ENCODE data around the gene RAET1G.

Gene RAET1G

DNA sequence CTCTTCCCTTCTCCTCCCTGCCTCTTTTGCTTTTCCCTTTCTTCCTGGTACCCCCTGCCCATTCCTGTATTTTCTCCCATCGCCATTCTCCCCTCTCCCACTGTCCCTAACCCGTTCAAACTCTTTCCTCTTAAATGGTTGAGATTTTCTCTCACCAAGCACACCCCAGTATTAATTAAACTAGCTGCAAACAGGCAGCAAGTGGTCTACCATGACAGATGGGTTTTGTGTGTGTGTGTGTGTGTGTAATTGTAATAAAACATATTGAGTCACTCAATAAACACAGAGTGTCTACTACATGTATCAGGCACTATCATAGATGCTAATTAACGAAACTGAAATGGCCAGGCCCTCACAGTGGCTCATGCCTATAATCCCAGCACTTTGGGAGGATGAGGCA is 31.7 kb downstream of the RAET1G start:
- TF ChIP-seq POLR2AphosphoS5 (IDR thresholded peaks at IDR 0.05; ENCODE audit: low read depth, low read length) (no peak), SIN3A (IDR thresholded peaks at IDR 0.05; ENCODE audit: borderline replicate concordance, insufficient read depth, low read length) (no peak), TAF1 (IDR thresholded peaks at IDR 0.05; ENCODE audit: borderline replicate concordance, insufficient read depth, low read length) (no peak), FOXP2 (optimal IDR thresholded peaks at IDR 0.05; ENCODE audit: borderline replicate concordance, extremely low read depth, extremely low read length, insufficient read depth) (no peak)
- TF ChIP-seq, protein P1, sequence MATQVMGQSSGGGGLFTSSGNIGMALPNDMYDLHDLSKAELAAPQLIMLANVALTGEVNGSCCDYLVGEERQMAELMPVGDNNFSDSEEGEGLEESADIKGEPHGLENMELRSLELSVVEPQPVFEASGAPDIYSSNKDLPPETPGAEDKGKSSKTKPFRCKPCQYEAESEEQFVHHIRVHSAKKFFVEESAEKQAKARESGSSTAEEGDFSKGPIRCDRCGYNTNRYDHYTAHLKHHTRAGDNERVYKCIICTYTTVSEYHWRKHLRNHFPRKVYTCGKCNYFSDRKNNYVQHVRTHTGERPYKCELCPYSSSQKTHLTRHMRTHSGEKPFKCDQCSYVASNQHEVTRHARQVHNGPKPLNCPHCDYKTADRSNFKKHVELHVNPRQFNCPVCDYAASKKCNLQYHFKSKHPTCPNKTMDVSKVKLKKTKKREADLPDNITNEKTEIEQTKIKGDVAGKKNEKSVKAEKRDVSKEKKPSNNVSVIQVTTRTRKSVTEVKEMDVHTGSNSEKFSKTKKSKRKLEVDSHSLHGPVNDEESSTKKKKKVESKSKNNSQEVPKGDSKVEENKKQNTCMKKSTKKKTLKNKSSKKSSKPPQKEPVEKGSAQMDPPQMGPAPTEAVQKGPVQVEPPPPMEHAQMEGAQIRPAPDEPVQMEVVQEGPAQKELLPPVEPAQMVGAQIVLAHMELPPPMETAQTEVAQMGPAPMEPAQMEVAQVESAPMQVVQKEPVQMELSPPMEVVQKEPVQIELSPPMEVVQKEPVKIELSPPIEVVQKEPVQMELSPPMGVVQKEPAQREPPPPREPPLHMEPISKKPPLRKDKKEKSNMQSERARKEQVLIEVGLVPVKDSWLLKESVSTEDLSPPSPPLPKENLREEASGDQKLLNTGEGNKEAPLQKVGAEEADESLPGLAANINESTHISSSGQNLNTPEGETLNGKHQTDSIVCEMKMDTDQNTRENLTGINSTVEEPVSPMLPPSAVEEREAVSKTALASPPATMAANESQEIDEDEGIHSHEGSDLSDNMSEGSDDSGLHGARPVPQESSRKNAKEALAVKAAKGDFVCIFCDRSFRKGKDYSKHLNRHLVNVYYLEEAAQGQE (IDR thresholded peaks at IDR 0.05; ENCODE audit: insufficient read depth in 1 of 2, low read depth in 2 of 2, low read length in 2 of 2), result no peak

DNA sequence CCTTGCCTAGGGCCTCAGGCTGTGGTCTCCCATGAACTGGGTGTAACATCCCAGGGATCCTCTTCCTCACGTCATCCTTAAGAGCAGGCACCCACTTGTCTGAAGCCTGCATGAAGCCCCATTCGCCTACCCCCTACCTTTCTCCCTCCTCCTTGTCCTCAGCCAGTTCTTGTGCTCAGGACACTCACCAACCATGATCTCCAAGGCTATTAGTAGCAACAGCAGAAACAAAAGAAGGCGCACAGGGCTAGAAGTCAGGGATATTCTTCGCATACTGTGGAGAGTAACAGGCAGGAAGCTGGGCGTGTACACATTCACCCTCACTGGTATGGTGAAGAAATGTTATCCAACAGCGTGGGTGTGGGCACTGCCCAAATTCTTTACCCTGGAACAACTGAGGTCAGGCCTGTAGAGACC is 32.3 kb downstream of the RAET1G start:
- TF ChIP-seq FOXP2 (optimal IDR thresholded peaks at IDR 0.05; ENCODE audit: borderline replicate concordance, extremely low read depth, extremely low read length, insufficient read depth) (no peak), TAF1 (IDR thresholded peaks at IDR 0.05; ENCODE audit: borderline replicate concordance, insufficient read depth, low read length) (no peak), POLR2AphosphoS5 (IDR thresholded peaks at IDR 0.05; ENCODE audit: low read depth, low read length) (no peak), SIN3A (IDR thresholded peaks at IDR 0.05; ENCODE audit: borderline replicate concordance, insufficient read depth, low read length) (no peak)
- TF ChIP-seq, protein P1 (IDR thresholded peaks at IDR 0.05; ENCODE audit: insufficient read depth in 1 of 2, low read depth in 2 of 2, low read length in 2 of 2), result no peak

DNA sequence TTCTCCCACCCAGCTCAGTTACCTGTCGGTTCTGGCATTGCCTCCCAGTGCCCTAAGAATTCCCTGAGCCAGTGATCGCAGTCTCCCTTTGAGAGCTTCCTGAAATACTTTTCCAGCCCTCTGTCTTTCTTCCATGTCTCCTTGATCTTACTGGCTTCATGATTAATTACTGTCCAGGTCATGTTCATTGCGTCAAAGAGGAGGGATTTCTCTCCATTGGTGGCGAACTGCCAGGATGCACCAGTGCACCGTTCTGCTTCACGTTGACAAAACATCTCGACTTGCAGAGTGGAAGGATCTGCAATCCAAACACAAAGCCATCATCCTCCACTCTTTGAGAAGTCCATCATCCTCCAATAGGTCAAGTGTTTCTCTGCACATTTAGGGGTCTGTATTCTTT is 33.6 kb downstream of the RAET1G start:
- no peak for TF ChIP-seq POLR2AphosphoS5 (IDR thresholded peaks at IDR 0.05; ENCODE audit: low read depth, low read length)
- TF ChIP-seq FOXP2 (optimal IDR thresholded peaks at IDR 0.05; ENCODE audit: borderline replicate concordance, extremely low read depth, extremely low read length, insufficient read depth), result no peak
- no peak for TF ChIP-seq TAF1 (IDR thresholded peaks at IDR 0.05; ENCODE audit: borderline replicate concordance, insufficient read depth, low read length)
- TF ChIP-seq SIN3A (IDR thresholded peaks at IDR 0.05; ENCODE audit: borderline replicate concordance, insufficient read depth, low read length), result no peak
- TF ChIP-seq, protein P1 (IDR thresholded peaks at IDR 0.05; ENCODE audit: insufficient read depth in 1 of 2, low read depth in 2 of 2, low read length in 2 of 2), result no peak

- TF ChIP-seq TAF1 (IDR thresholded peaks at IDR 0.05; ENCODE audit: borderline replicate concordance, insufficient read depth, low read length) (no peak), POLR2AphosphoS5 (IDR thresholded peaks at IDR 0.05; ENCODE audit: low read depth, low read length) (no peak), FOXP2 (optimal IDR thresholded peaks at IDR 0.05; ENCODE audit: borderline replicate concordance, extremely low read depth, extremely low read length, insufficient read depth) (no peak), SIN3A (IDR thresholded peaks at IDR 0.05; ENCODE audit: borderline replicate concordance, insufficient read depth, low read length) (no peak)
- TF ChIP-seq, protein P1 (IDR thresholded peaks at IDR 0.05; ENCODE audit: insufficient read depth in 1 of 2, low read depth in 2 of 2, low read length in 2 of 2), result no peak
Measured at GRCh38 chr6:149888659-149889058, 34.3 kb downstream of the RAET1G start.

DNA sequence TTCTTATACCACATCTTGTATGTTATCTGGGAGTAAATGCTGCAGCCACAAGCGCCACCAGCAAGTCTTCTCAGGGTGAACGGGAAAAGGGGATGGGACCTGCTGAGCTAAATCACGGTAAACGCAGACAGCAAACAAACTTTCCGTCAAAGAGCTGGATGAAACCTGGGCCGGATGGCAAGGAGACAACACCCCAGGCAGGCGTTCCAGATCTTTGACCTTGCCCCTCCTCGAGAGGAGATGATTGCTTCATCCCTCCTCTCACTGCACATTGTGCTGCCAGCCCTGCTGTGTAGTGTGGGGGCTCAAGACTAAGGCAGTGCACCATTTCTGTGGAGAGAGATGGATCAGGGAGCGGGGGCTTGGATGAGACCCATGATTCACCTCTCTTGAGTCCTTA is 34.8 kb downstream of the RAET1G start:
- no peak for TF ChIP-seq FOXP2 (optimal IDR thresholded peaks at IDR 0.05; ENCODE audit: borderline replicate concordance, extremely low read depth, extremely low read length, insufficient read depth)
- TF ChIP-seq, protein P1 (IDR thresholded peaks at IDR 0.05; ENCODE audit: insufficient read depth in 1 of 2, low read depth in 2 of 2, low read length in 2 of 2), result no peak
- no peak for TF ChIP-seq POLR2AphosphoS5 (IDR thresholded peaks at IDR 0.05; ENCODE audit: low read depth, low read length)
- no peak for TF ChIP-seq TAF1 (IDR thresholded peaks at IDR 0.05; ENCODE audit: borderline replicate concordance, insufficient read depth, low read length)
- TF ChIP-seq SIN3A (IDR thresholded peaks at IDR 0.05; ENCODE audit: borderline replicate concordance, insufficient read depth, low read length), result no peak

Measured in PFSK-1 (cell line).